ENCODE measurements around the gene STK38L. TPM values are rescaled to one million over a fixed set of nuclear protein-coding genes. Genes with fewer than 3 reads are reported as not detected.

The STK38L gene
- total RNA-seq, 1 donor from 2014 or later = 30.8 TPM

DNA sequence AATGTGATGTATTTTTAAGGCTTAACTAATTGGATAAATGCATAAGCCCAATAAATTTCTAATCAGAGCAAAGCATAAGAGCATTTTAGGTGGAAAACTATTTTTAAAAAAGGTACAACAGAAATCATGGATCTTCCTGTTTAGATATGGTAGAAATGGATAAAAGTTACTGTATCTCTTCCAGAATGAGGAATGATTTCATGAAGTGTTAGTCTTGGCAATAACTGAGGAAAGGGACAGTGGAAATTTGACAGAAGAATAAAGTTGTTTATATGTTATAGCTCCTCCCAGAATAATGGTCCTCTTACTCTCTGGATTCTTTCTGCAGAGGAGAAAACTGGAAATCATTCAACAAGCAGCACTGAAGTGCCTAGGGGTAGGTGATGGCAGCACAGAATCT, 56.1 kb downstream of the STK38L start:
- H3K9me3 Mint-ChIP-seq (ENCODE audit: unreplicated experiment) = no peaks in the 10 kb centered on the region
- H3K27me3 Mint-ChIP-seq (ENCODE audit: unreplicated experiment) = peaks cover 5% of the 10 kb centered on the region
- TF ChIP-seq, protein P1, sequence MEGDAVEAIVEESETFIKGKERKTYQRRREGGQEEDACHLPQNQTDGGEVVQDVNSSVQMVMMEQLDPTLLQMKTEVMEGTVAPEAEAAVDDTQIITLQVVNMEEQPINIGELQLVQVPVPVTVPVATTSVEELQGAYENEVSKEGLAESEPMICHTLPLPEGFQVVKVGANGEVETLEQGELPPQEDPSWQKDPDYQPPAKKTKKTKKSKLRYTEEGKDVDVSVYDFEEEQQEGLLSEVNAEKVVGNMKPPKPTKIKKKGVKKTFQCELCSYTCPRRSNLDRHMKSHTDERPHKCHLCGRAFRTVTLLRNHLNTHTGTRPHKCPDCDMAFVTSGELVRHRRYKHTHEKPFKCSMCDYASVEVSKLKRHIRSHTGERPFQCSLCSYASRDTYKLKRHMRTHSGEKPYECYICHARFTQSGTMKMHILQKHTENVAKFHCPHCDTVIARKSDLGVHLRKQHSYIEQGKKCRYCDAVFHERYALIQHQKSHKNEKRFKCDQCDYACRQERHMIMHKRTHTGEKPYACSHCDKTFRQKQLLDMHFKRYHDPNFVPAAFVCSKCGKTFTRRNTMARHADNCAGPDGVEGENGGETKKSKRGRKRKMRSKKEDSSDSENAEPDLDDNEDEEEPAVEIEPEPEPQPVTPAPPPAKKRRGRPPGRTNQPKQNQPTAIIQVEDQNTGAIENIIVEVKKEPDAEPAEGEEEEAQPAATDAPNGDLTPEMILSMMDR (IDR thresholded peaks at IDR 0.05; ENCODE audit: unreplicated experiment) = no peak
- H3K4me1 Mint-ChIP-seq (ENCODE audit: unreplicated experiment) = peaks cover 8% of the 10 kb centered on the region
- no peak for DNase-seq (ENCODE audit: low spot score)
- H3K4me3 Mint-ChIP-seq (ENCODE audit: unreplicated experiment) = no peak overlapping the region
- peaks cover 18% of the 10 kb centered on the region for H3K36me3 Mint-ChIP-seq (ENCODE audit: low read depth, unreplicated experiment)
- H3K27ac Mint-ChIP-seq (ENCODE audit: unreplicated experiment) = no peak overlapping the region

DNA sequence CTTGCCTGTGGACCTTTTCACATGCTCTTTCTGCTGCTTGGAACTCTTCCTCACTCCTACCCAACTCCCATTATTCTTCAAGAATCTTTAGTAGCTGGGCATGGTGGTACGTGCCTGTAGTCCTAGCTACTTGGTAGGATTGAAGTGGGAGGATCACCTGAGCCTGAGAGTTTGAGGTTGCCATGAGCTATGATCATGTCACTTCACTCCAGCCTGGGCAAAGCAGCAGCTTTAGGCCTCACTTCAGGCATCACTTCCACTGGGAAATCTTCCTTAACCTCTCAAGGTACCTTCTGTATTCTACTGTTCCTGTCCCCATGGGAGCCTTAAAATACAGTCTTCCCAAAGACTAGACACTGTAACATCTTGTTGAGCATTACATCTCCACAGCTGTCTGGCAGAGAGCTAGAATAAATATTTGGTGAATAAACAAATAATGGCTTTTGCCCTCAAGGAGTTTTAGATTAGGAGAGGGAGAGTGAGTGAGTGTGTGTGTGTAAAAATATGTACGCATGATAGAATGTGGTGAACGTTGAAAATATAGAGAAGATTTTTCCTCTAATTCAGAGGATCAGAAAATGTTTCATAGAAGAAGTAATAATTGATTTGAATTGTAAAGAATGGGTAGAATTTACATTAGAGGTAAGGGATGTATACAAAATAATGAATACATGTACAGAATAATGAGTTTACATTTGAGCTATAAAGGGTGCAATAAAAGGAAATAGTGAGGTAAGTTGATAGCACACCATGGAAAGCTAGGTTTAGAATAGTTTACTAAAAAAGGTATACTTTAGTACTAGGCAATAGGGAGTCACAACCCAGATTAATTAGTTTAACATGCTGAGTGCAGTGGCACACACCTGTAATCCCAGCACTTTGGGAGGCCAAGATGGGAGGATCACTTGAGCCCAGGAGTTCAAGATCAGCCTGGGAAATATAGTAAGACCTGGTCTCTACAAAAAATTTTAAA, 59.3 kb downstream of the STK38L start:
- Mint-ChIP-seq H3K27ac (ENCODE audit: unreplicated experiment) (no peak overlapping the region), H3K27me3 (ENCODE audit: unreplicated experiment) (no peaks in the 10 kb centered on the region), H3K4me3 (ENCODE audit: unreplicated experiment) (no peak overlapping the region), H3K36me3 (ENCODE audit: low read depth, unreplicated experiment) (peaks cover 12% of the 10 kb centered on the region), H3K4me1 (ENCODE audit: unreplicated experiment) (peaks cover 5% of the 10 kb centered on the region), H3K9me3 (ENCODE audit: unreplicated experiment) (no peaks in the 10 kb centered on the region)
- no peak for DNase-seq (ENCODE audit: low spot score)
- TF ChIP-seq, protein P1 (IDR thresholded peaks at IDR 0.05; ENCODE audit: unreplicated experiment) = no peak

DNA sequence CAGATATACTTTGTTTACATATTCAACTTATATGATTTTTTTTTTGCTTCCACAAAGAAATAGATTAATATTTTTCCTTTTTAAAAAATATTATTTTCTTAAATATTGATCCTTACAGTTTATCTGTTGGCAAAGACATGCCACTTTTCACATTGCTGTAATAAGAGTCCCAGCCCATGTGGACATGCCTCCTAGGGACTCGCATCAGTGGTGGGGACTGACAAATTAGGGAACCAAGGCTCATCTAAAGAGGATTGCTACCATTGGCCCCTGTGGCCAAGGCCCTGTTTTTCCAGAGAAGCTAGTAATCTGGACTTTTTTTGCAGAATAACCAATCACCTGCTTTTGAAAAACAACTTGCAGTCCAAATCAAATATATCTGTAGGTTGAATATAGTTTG, 60.8 kb downstream of the STK38L start:
- Mint-ChIP-seq H3K4me1 (ENCODE audit: unreplicated experiment) (no peaks in the 10 kb centered on the region), H3K27me3 (ENCODE audit: unreplicated experiment) (no peaks in the 10 kb centered on the region), H3K27ac (ENCODE audit: unreplicated experiment) (no peak overlapping the region), H3K4me3 (ENCODE audit: unreplicated experiment) (no peak overlapping the region), H3K36me3 (ENCODE audit: low read depth, unreplicated experiment) (peaks cover 6% of the 10 kb centered on the region), H3K9me3 (ENCODE audit: unreplicated experiment) (no peaks in the 10 kb centered on the region)
- TF ChIP-seq, protein P1 (IDR thresholded peaks at IDR 0.05; ENCODE audit: unreplicated experiment) = no peak
- DNase-seq (ENCODE audit: low spot score) = no peak

DNA sequence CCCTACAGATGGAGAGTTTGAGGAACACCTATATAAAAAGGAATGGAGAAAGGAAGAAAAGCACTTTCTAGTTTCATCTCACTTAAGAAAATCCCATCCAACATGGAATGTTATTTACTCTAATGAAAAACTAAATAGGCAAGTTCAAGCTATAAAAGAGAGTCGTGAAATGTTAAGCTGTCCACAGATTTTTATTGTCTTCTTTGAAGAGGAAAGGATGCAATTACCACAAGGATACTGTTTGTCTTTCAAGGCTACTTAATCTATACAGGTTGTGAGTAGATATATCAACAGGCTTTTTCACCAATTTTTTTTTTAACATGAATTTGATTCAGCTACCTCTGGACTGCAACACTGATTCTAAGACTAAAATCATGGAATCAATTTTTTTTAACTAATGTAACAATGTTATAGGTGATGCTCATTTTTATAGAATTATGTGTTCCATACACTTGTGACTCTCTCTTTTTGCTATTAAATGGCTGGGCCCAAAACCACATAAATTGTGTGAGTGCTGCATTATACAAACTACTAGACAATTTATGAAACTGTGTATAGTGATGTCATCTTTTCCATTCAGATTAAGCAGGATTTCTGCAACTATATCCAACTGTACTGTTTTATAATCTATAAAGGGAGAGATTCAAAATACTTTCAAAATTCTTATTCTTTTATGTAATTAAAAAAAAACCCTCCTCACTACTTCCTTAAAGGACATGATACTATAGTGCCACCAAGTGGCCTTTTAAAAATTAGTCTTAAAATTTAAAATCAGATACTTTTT, 61.8 kb downstream of the STK38L start:
- Mint-ChIP-seq H3K27ac (ENCODE audit: unreplicated experiment) (no peak overlapping the region), H3K4me1 (ENCODE audit: unreplicated experiment) (no peaks in the 10 kb centered on the region), H3K36me3 (ENCODE audit: low read depth, unreplicated experiment) (peaks cover 5% of the 10 kb centered on the region), H3K9me3 (ENCODE audit: unreplicated experiment) (no peaks in the 10 kb centered on the region), H3K27me3 (ENCODE audit: unreplicated experiment) (no peaks in the 10 kb centered on the region), H3K4me3 (ENCODE audit: unreplicated experiment) (no peak overlapping the region)
- no peak for DNase-seq (ENCODE audit: low spot score)
- TF ChIP-seq, protein P1 (IDR thresholded peaks at IDR 0.05; ENCODE audit: unreplicated experiment) = peak; percentile 61

All from endothelial cell (in vitro differentiated cells).